Measurements from ENCODE around the gene ERBB4. TPM values are rescaled to one million over a fixed set of nuclear protein-coding genes. Genes with fewer than 3 reads are reported as not detected.
A peak's percentile ranks its signal among the peaks of the same experiment; 100 is the strongest.
"Not testable (repeated sequence)": the region's sequence is repeated elsewhere in the genome, so short reads cannot be mapped to it uniquely, and the experiment has no call there.

Gene ERBB4
- total RNA-seq, 1 experiment from 2014 or later, result not detected

- no peak for DNase-seq (ENCODE audit: low read depth)
Observed at GRCh38 chr2:212147921-212148513, 390.6 kb downstream of the ERBB4 start.

- no peak for DNase-seq (ENCODE audit: low read depth)
Observed at GRCh38 chr2:212146416-212146815, 392.2 kb downstream of the ERBB4 start.

- peak; percentile 6 for DNase-seq (ENCODE audit: low read depth)
Observed at GRCh38 chr2:212145121-212145520, 393.5 kb downstream of the ERBB4 start.

GRCh38 chr2:212142631-212143030, 396.0 kb downstream of the ERBB4 start:
- no peak for DNase-seq (ENCODE audit: low read depth)

- no peak for DNase-seq (ENCODE audit: low read depth)
Observed at GRCh38 chr2:212141499-212141898, 397.1 kb downstream of the ERBB4 start.

- no peak for DNase-seq (ENCODE audit: low read depth)
Observed at GRCh38 chr2:212136216-212136795, 402.3 kb downstream of the ERBB4 start.

GRCh38 chr2:212135739-212136138, 402.9 kb downstream of the ERBB4 start:
- peak; percentile 38 for DNase-seq (ENCODE audit: low read depth)

GRCh38 chr2:212133337-212133736, 405.3 kb downstream of the ERBB4 start:
- DNase-seq (ENCODE audit: low read depth), result no peak

- peak; percentile 32 for DNase-seq (ENCODE audit: low read depth)
Observed at GRCh38 chr2:212124598-212124997, 414.0 kb downstream of the ERBB4 start.

- no peak for DNase-seq (ENCODE audit: low read depth)
Observed at GRCh38 chr2:212119591-212119990, 419.0 kb downstream of the ERBB4 start.

GRCh38 chr2:212117926-212118325, 420.7 kb downstream of the ERBB4 start:
- DNase-seq (ENCODE audit: low read depth), result no peak

GRCh38 chr2:212114489-212114888, 424.1 kb downstream of the ERBB4 start:
- no peak for DNase-seq (ENCODE audit: low read depth)

- no peak for DNase-seq (ENCODE audit: low read depth)
Observed at GRCh38 chr2:212112401-212112800, 426.2 kb downstream of the ERBB4 start.

- no peak for DNase-seq (ENCODE audit: low read depth)
Observed at GRCh38 chr2:212109792-212110680, 428.6 kb downstream of the ERBB4 start.

GRCh38 chr2:212109217-212109616, 429.4 kb downstream of the ERBB4 start:
- DNase-seq (ENCODE audit: low read depth), result no peak

- no peak for DNase-seq (ENCODE audit: low read depth)
Observed at GRCh38 chr2:212107989-212108388, 430.6 kb downstream of the ERBB4 start.

GRCh38 chr2:212107014-212107413, 431.6 kb downstream of the ERBB4 start:
- DNase-seq (ENCODE audit: low read depth), result no peak

GRCh38 chr2:212106536-212106935, 432.1 kb downstream of the ERBB4 start:
- DNase-seq (ENCODE audit: low read depth), result not testable (repeated sequence)

GRCh38 chr2:212099658-212100057, 438.9 kb downstream of the ERBB4 start:
- no peak for DNase-seq (ENCODE audit: low read depth)

- DNase-seq (ENCODE audit: low read depth), result no peak
Observed at GRCh38 chr2:212098966-212099365, 439.6 kb downstream of the ERBB4 start.

GRCh38 chr2:212097001-212097400, 441.6 kb downstream of the ERBB4 start:
- DNase-seq (ENCODE audit: low read depth), result no peak

- DNase-seq (ENCODE audit: low read depth), result no peak
Observed at GRCh38 chr2:212089873-212090272, 448.7 kb downstream of the ERBB4 start.

GRCh38 chr2:212088353-212088752, 450.2 kb downstream of the ERBB4 start:
- DNase-seq (ENCODE audit: low read depth), result no peak

Data from RPMI7951 (cell line).